ENCODE measurements around the gene PRSS56.
"Not testable (repeated sequence)": the region's sequence is repeated elsewhere in the genome, so short reads cannot be mapped to it uniquely, and the experiment has no call there.

Gene PRSS56

GRCh38 chr2:232525791-232526371, 5.7 kb downstream of the PRSS56 start, which contains the start of gene CHRND:
Gene CHRND (plus strand): TSS chr2:232526160. CDS start chr2:232526216, 56 bp downstream.
- no peak for DNase-seq (ENCODE audit: low spot score)

- no peak for DNase-seq (ENCODE audit: low spot score)
Measured at GRCh38 chr2:232526372-232526941, 6.3 kb downstream of the PRSS56 start.

DNA sequence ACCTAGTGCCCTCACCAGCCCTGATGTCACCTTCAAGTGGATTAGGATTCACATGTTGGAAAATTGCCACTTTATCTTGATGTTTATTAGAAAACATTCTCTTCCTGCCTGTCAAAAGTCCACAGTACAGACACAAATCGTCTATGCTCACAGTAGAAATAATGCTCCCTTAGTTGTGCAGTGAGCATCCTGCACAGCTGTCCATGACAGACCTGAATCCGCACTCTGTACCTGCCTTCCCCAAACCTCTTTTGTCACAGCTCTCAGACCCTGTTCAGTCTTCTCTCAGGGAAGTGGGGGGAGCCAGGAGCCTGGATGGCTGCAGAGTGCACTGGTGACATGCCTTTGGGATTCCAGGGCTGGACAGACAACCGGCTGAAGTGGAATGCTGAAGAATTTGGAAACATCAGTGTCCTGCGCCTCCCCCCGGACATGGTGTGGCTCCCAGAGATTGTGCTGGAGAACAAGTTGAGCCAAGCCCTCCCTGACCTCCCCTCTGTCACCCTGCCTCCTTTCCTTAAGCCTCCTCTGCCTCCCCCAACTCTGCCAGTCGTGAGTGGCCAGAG, 7.8 kb downstream of the PRSS56 start:
- DNase-seq (ENCODE audit: low spot score), result no peak

- no peak for DNase-seq (ENCODE audit: low spot score)
Measured at GRCh38 chr2:232528746-232529460, 8.7 kb downstream of the PRSS56 start.

GRCh38 chr2:232529806-232530547, 9.8 kb downstream of the PRSS56 start:
- no peak for DNase-seq (ENCODE audit: low spot score)

GRCh38 chr2:232530626-232531260, 10.6 kb downstream of the PRSS56 start:
- no peak for DNase-seq (ENCODE audit: low spot score)

- DNase-seq (ENCODE audit: low spot score), result no peak
Measured at GRCh38 chr2:232532419-232532818, 12.2 kb downstream of the PRSS56 start.

GRCh38 chr2:232532821-232533220, 12.6 kb downstream of the PRSS56 start:
- DNase-seq (ENCODE audit: low spot score), result not testable (repeated sequence)

DNA sequence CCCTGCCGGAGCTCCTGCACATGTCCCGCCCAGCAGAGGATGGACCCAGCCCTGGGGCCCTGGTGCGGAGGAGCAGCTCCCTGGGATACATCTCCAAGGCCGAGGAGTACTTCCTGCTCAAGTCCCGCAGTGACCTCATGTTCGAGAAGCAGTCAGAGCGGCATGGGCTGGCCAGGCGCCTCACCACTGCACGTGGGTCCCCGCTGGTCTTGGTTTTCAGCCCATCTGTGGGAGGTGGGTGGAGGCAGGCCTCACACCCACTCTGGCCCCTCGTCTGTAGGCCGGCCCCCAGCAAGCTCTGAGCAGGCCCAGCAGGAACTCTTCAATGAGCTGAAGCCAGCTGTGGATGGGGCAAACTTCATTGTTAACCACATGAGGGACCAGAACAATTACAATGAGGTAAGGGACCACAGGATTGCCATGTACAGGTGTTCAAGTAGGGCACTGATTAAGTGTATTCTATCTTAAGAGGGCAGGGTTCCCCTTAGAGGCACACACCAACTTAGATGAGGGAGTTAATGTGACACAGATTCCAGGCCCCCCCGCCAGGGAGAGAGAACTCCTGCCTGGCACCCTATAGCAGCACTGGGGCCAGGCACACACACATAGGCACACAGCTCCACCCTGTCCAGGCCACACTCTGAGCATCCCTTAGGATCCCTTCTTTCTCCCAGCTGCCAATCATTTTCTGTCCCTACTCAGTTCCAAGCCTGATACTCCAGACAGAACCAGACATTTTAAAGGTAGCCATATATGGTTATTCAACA, 13.9 kb downstream of the PRSS56 start:
- DNase-seq (ENCODE audit: low spot score), result no peak

DNA sequence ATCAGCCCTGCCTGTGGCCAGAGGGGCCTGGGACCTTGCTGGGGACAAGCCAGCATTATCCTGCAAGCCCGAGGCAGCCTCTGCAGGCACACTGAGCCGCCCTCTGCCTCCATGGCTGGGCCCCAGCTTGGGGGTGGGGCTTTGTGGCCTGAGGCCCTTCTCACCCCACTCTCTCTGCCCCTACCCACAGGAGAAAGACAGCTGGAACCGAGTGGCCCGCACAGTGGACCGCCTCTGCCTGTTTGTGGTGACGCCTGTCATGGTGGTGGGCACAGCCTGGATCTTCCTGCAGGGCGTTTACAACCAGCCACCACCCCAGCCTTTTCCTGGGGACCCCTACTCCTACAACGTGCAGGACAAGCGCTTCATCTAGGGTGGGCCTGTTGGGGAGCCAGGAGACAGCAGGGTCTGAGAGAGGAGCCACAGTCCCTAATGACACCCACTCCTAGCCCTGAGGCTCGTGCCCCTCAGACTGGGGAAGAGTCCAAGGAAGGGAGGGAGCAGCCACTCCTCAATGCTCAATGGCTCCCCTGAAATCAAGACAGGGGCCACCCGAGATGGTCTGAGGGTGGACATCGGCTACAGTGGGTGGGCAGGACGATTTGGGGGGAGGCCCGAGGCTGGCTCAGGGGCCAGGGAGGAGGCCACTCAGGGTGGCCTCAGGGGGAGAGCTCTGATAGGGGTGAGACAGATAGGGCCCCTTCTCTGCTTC, 14.9 kb downstream of the PRSS56 start:
- DNase-seq (ENCODE audit: low spot score), result no peak

GRCh38 chr2:232535761-232536530, 15.8 kb downstream of the PRSS56 start:
- DNase-seq (ENCODE audit: low spot score), result no peak

DNA sequence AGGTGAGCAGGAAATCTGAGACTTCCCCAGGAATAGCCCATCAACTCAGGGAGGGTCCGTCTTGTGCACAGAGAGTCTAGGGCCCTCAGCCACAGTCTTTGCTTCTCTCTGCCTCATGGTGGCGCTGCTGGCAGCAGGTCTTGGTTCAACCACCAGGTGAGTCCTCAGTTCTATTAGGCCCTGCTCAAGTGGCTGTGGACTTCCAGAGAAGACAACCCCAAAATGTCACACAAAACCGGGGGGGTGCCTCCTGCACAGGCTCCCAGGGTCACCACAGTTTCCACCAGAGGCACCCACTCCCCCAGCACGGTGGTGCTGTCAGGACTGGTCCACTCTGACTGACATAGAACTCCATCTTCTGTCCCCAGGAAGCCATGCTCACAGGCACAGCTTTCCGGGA, 16.9 kb downstream of the PRSS56 start:
- DNase-seq (ENCODE audit: low spot score), result no peak

- DNase-seq (ENCODE audit: low spot score), result no peak
Measured at GRCh38 chr2:232537499-232537898, 17.3 kb downstream of the PRSS56 start.

GRCh38 chr2:232538671-232539070, 18.5 kb downstream of the PRSS56 start:
- DNase-seq (ENCODE audit: low spot score), result no peak

- DNase-seq (ENCODE audit: low spot score), result no peak
Measured at GRCh38 chr2:232539298-232540231, 19.4 kb downstream of the PRSS56 start, which contains the start of gene CHRNG. Gene CHRNG (plus strand): TSS chr2:232539692. CDS start chr2:232539748, 56 bp downstream.

DNA sequence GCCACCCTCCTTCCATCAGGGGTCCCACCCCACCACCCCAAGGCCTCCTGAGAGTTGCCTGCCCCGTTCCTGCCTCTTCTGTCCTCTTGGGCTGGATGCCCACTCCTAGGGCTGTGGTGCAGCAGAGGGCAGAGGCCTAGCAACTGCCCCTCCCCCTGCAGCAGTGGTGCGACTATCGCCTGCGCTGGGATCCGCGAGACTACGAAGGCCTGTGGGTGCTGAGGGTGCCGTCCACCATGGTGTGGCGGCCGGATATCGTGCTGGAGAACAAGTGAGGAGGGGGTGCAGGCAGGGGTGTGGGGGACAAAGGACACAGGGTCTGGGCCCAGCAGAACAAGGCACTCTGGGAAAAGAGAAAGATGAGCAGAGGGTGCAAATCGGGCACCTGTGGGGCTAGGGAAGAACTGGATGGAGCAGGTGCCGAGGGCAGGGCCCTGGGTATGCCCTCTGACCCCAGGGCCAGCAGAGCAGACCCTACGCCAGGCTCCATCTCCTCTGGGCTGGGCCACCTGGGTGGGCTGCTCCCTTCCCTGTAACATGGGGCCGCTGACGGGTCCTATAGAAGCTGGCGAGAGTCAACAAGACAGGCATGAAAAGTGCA, 20.4 kb downstream of the PRSS56 start:
- no peak for DNase-seq (ENCODE audit: low spot score)

- no peak for DNase-seq (ENCODE audit: low spot score)
Measured at GRCh38 chr2:232541195-232541960, 21.2 kb downstream of the PRSS56 start.
